WTC11 (cell line): ENCODE measurements around the gene ZDHHC4.
"Not testable (repeated sequence)": the region's sequence is repeated elsewhere in the genome, so short reads cannot be mapped to it uniquely, and the experiment has no call there.

Source experiments
- ETV6 ChIP-seq: sonication (generic); formaldehyde crosslinking; IDR thresholded peaks from 2 replicates; pipeline ENCODE4 v1.8.1; 2022; ENCODE audit warnings: mild to moderate bottlenecking, missing genetic modification reagents
- NFE2L1 ChIP-seq: sonication (generic); formaldehyde crosslinking; IDR thresholded peaks from 2 replicates; pipeline ENCODE4 v1.8.1; 2023; ENCODE audit warnings: missing genetic modification reagents
- NR2C2 ChIP-seq: sonication (generic); formaldehyde crosslinking; IDR thresholded peaks from 2 replicates; pipeline ENCODE4 v1.8.0; 2022; ENCODE audit warnings: mild to moderate bottlenecking, missing genetic modification reagents
- SP1 ChIP-seq: sonication (generic); formaldehyde crosslinking; conservative IDR thresholded peaks from 2 replicates; pipeline ENCODE4 v1.8.1; 2022; ENCODE audit warnings: missing genetic modification reagents
- TEAD1 ChIP-seq: sonication (generic); formaldehyde crosslinking; IDR thresholded peaks from 2 replicates; pipeline ENCODE4 v1.8.0; 2022; ENCODE audit warnings: mild to moderate bottlenecking, missing genetic modification reagents
- TEAD4 ChIP-seq: sonication (generic); formaldehyde crosslinking; IDR thresholded peaks from 2 replicates; pipeline ENCODE4 v1.8.0; 2022; ENCODE audit warnings: mild to moderate bottlenecking, missing genetic modification reagents
- TP53 ChIP-seq: sonication (generic); formaldehyde crosslinking; IDR thresholded peaks from 2 replicates; pipeline ENCODE4 v1.8.1; 2023; ENCODE audit warnings: mild to moderate bottlenecking, missing genetic modification reagents
- USF2 ChIP-seq: sonication (generic); formaldehyde crosslinking; IDR thresholded peaks from 2 replicates; pipeline ENCODE4 v1.8.1; 2023; ENCODE audit warnings: mild to moderate bottlenecking, missing genetic modification reagents, moderate library complexity
- ZNF425 ChIP-seq: fragments of 250-450 bp; sonication (Bioruptor Pico); conservative IDR thresholded peaks from 2 replicates; pipeline ENCODE4 v1.9.0; 2021; ENCODE audit warnings: mild to moderate bottlenecking
- ZNF532 ChIP-seq: fragments of 250-450 bp; sonication (Bioruptor Pico); IDR thresholded peaks from 2 replicates; pipeline ENCODE4 v1.9.0; 2021; ENCODE audit warnings: mild to moderate bottlenecking, borderline replicate concordance
- TF ChIP-seq, protein P1 (sequence below): fragments of 200-600 bp; IDR thresholded peaks from 2 replicates; pipeline ENCODE4 v1.8.0; 2022; ENCODE audit warnings: antibody characterized with exemption
- TF ChIP-seq, protein P2 (sequence below): sonication (generic); formaldehyde crosslinking; IDR thresholded peaks from 2 replicates; pipeline ENCODE4 v1.8.0; 2022; ENCODE audit warnings: mild to moderate bottlenecking, missing genetic modification reagents

DNA sequence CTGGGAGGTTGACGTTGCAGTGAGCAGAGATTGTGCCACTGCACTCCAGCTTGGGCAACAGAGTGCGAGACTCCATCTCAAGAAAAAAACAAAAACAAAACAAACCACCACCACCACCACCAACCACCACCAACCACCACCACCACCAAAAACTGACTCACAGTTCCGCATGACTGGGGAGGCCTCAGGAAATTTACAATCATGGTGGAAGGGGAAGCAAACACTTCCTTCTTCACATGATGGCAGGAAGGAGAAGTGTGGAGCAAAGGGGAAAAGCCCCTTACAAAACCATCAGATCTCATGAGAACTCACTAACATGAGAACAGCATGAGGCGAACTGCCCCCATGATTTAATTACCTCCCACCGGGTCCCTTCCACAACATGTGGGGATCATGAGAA lies 57.7 kb downstream of the ZDHHC4 start:
- TF ChIP-seq, protein P1, sequence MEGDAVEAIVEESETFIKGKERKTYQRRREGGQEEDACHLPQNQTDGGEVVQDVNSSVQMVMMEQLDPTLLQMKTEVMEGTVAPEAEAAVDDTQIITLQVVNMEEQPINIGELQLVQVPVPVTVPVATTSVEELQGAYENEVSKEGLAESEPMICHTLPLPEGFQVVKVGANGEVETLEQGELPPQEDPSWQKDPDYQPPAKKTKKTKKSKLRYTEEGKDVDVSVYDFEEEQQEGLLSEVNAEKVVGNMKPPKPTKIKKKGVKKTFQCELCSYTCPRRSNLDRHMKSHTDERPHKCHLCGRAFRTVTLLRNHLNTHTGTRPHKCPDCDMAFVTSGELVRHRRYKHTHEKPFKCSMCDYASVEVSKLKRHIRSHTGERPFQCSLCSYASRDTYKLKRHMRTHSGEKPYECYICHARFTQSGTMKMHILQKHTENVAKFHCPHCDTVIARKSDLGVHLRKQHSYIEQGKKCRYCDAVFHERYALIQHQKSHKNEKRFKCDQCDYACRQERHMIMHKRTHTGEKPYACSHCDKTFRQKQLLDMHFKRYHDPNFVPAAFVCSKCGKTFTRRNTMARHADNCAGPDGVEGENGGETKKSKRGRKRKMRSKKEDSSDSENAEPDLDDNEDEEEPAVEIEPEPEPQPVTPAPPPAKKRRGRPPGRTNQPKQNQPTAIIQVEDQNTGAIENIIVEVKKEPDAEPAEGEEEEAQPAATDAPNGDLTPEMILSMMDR: not testable (repeated sequence)
- not testable (repeated sequence) for TF ChIP-seq ZNF425 (CRISPR knock-in tag); NR2C2 (CRISPR knock-in tag); ZNF532 (CRISPR knock-in tag); USF2; SP1; NFE2L1; TP53; ETV6 (CRISPR knock-in tag); TEAD4 (CRISPR knock-in tag); TEAD1 (CRISPR knock-in tag)
- TF ChIP-seq, protein P2, sequence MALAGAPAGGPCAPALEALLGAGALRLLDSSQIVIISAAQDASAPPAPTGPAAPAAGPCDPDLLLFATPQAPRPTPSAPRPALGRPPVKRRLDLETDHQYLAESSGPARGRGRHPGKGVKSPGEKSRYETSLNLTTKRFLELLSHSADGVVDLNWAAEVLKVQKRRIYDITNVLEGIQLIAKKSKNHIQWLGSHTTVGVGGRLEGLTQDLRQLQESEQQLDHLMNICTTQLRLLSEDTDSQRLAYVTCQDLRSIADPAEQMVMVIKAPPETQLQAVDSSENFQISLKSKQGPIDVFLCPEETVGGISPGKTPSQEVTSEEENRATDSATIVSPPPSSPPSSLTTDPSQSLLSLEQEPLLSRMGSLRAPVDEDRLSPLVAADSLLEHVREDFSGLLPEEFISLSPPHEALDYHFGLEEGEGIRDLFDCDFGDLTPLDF (CRISPR knock-in tag): not testable (repeated sequence)
